ENCODE measurements around the gene YPEL4.

YPEL4 gene

GRCh38 chr11:57648801-57649735, 644 bp downstream of the YPEL4 start:
- FAIRE-seq = no peak

GRCh38 chr11:57647960-57648800, 1.5 kb downstream of the YPEL4 start:
- FAIRE-seq = no peak

- no peak for FAIRE-seq
These were observed 2.3 kb downstream of the YPEL4 start for GRCh38 chr11:57647372-57647771.

GRCh38 chr11:57646799-57647303, 2.9 kb downstream of the YPEL4 start:
- FAIRE-seq = no peak

- FAIRE-seq = no peak
These were observed 3.4 kb downstream of the YPEL4 start for GRCh38 chr11:57646194-57646798.

GRCh38 chr11:57645689-57646085, 4.0 kb downstream of the YPEL4 start:
- FAIRE-seq = no peak

- FAIRE-seq = no peak
These were observed 4.7 kb downstream of the YPEL4 start for GRCh38 chr11:57644748-57645688.

- FAIRE-seq = no peak
These were observed 5.9 kb downstream of the YPEL4 start for GRCh38 chr11:57643802-57644201.

GRCh38 chr11:57641011-57641807, 8.5 kb downstream of the YPEL4 start:
- no peak for FAIRE-seq

- FAIRE-seq = no peak
These were observed 9.5 kb downstream of the YPEL4 start for GRCh38 chr11:57640068-57640800.

GRCh38 chr11:57639321-57640067, 10.2 kb downstream of the YPEL4 start:
- FAIRE-seq = no peak

GRCh38 chr11:57638811-57639320, 10.8 kb downstream of the YPEL4 start:
- no peak for FAIRE-seq

GRCh38 chr11:57638005-57638781, 11.5 kb downstream of the YPEL4 start:
- no peak for FAIRE-seq

- no peak for FAIRE-seq
These were observed 12.1 kb downstream of the YPEL4 start for GRCh38 chr11:57637626-57638004.

GRCh38 chr11:57635246-57635645, 14.5 kb downstream of the YPEL4 start:
- no peak for FAIRE-seq

GRCh38 chr11:57634311-57634710, 15.4 kb downstream of the YPEL4 start:
- no peak for FAIRE-seq

- no peak for FAIRE-seq
These were observed 16.2 kb downstream of the YPEL4 start for GRCh38 chr11:57633394-57634070.

GRCh38 chr11:57632116-57632515, 17.6 kb downstream of the YPEL4 start:
- FAIRE-seq = no peak
